Measurements from ENCODE around the gene MREG.

GRCh38 chr2:216029416-216030129 is 16.2 kb upstream of the MREG start:
- TF ChIP-seq JUND (IDR thresholded peaks at IDR 0.05), result no peak
- no peak for TF ChIP-seq CTCF (IDR thresholded peaks at IDR 0.05; ENCODE audit: low read depth, low read length, missing input control)
- no peak for TF ChIP-seq GABPA (IDR thresholded peaks at IDR 0.05 in 1 of 2, conservative IDR thresholded peaks at IDR 0.05 in 1 of 2)
- no peak for TF ChIP-seq REST (IDR thresholded peaks at IDR 0.05)

Data from liver (tissue), 3 donors.